Type B pancreatic cell (in vitro differentiated cells): Measurements from ENCODE around the gene MGAT5. TPM values are rescaled to one million over a fixed set of nuclear protein-coding genes. Genes with fewer than 3 reads are reported as not detected.

ENCODE experiments used
- DNase-seq: peaks from one replicate; pipeline ENCODE4 v3.0.0; 2021; ENCODE audit warnings: mixed read lengths; ENCODE audit not compliant: unreplicated experiment; ENCODE audit errors: extremely low spot score
- H3K27ac Mint-ChIP-seq: 2 replicates; pipeline ENCODE4 v1.8.0; 2021; ENCODE audit warnings: mild to moderate bottlenecking, mixed read lengths
- H3K27me3 Mint-ChIP-seq: 2 replicates; pipeline ENCODE4 v1.8.0; 2021; ENCODE audit warnings: mixed read lengths
- H3K36me3 Mint-ChIP-seq: 2 replicates; pipeline ENCODE4 v1.8.0; 2021; ENCODE audit warnings: mixed read lengths
- H3K4me1 Mint-ChIP-seq: one replicate; pipeline ENCODE4 v1.8.0; 2021; ENCODE audit warnings: mixed read lengths; ENCODE audit not compliant: unreplicated experiment
- H3K4me3 Mint-ChIP-seq: 2 replicates; pipeline ENCODE4 v1.8.0; 2021; ENCODE audit warnings: mild to moderate bottlenecking, mixed read lengths
- H3K9me3 Mint-ChIP-seq: 2 replicates; pipeline ENCODE4 v1.8.0; 2021; ENCODE audit warnings: mixed read lengths
- total RNA-seq: library from RNA; stranded (reverse); gene quantifications from 2 replicates; pipeline ENCODE4 v1.2.1, GENCODE V29; 2021; ENCODE audit warnings: low replicate concordance
- TF ChIP-seq, protein P1 (sequence below): fragments of 200-600 bp; sonication (generic); conservative IDR thresholded peaks from 2 replicates; pipeline ENCODE4 v1.5.0; 2021; ENCODE audit warnings: antibody characterized with exemption, mild to moderate bottlenecking

The MGAT5 gene
- total RNA-seq, 1 donor from 2014 or later: 37.2 TPM

DNA sequence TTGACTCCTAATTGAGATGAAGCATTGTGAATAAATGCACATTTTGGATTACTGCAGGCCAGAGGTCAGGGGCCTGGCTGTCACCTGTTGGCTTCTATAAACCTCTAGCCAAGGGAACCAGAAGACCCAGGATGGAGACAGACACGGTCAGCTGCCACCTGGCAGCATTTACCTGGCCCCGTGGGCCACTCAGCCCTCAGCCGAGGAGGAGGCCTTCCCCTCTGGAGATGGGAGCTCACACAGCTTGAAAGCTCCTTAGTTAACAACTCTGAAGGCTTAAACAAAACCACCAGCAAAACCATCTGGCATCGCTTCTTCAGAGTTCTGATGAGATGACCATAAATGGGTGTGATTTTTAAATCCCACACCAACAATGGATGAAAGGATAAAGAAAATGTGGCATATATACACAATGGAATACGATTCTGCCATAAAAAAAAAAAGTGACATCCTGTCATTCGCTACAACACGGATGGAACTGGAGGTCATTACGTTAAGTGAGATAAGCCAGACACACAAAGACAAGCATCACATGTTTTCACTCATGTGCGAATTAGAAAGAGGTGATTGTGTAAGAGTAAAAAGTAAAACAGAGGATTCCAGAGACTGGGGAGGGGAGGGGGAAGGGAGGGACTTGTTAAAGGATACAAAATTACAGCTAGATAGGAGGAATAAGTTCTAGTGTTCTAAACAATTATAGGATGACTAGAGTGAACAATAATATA is 246.5 kb downstream of the MGAT5 start:
- H3K27ac Mint-ChIP-seq: no peak overlapping the region
- TF ChIP-seq, protein P1, sequence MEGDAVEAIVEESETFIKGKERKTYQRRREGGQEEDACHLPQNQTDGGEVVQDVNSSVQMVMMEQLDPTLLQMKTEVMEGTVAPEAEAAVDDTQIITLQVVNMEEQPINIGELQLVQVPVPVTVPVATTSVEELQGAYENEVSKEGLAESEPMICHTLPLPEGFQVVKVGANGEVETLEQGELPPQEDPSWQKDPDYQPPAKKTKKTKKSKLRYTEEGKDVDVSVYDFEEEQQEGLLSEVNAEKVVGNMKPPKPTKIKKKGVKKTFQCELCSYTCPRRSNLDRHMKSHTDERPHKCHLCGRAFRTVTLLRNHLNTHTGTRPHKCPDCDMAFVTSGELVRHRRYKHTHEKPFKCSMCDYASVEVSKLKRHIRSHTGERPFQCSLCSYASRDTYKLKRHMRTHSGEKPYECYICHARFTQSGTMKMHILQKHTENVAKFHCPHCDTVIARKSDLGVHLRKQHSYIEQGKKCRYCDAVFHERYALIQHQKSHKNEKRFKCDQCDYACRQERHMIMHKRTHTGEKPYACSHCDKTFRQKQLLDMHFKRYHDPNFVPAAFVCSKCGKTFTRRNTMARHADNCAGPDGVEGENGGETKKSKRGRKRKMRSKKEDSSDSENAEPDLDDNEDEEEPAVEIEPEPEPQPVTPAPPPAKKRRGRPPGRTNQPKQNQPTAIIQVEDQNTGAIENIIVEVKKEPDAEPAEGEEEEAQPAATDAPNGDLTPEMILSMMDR: no peak
- peaks cover 3% of the 10 kb centered on the region for H3K9me3 Mint-ChIP-seq
- no peak overlapping the region for H3K4me3 Mint-ChIP-seq
- H3K4me1 Mint-ChIP-seq: peaks cover 14% of the 10 kb centered on the region
- no peaks in the 10 kb centered on the region for H3K36me3 Mint-ChIP-seq
- no peak for DNase-seq
- H3K27me3 Mint-ChIP-seq: peaks cover 11% of the 10 kb centered on the region

DNA sequence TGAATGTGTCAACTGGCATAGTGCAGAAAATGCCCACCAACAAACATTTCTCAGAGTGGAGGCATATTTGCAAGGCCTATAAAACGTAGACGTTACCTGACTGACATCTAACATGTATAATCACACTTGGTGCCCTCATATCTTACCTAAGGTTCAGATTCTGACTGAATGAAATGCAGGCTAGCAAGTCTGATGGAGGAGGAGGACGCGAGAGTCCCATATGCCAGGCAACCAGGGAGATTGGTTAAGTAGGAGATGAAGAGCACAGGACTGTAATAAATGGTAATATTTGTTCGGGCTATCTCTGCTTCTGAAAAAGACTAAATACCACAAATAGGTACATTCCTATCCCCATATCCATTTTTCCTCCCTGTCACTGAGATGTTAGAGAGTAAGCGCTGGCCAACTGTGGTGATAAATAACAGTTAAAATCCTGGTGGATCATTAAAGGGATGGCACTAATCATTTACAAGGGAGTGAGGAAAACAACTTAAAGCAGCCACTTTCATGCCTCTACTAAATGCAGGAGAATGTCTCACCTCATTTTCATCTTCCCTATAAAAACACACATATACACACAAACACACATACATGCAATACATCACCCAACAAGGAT is 247.7 kb downstream of the MGAT5 start:
- no peak overlapping the region for H3K27ac Mint-ChIP-seq
- TF ChIP-seq, protein P1: no peak
- no peaks in the 10 kb centered on the region for H3K9me3 Mint-ChIP-seq
- no peak for DNase-seq
- no peak overlapping the region for H3K4me3 Mint-ChIP-seq
- H3K27me3 Mint-ChIP-seq: peaks cover 9% of the 10 kb centered on the region
- no peaks in the 10 kb centered on the region for H3K36me3 Mint-ChIP-seq
- peaks cover 14% of the 10 kb centered on the region for H3K4me1 Mint-ChIP-seq

DNA sequence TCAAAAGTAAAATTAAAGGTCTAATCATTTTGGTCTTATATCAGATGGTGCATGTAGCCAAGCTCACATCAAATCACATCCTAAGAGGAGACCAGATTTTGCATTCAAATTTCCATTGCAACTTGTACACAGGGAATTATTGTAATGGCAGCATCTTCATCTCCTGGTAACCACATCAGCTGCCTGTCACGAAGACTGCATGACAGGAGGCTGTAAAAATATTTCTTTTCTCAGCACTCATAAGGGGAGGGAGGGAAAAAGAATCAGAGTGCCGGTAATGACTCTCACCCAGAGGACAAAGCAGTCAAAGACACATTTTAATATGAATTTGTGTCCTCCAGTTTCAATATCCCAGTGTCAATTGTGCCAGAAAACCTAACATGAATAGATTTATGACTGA is 248.2 kb downstream of the MGAT5 start:
- Mint-ChIP-seq H3K9me3 (no peaks in the 10 kb centered on the region), H3K27ac (no peak overlapping the region), H3K27me3 (peaks cover 9% of the 10 kb centered on the region)

More for the DNA sequence above, 248.2 kb downstream of the MGAT5 start:
- H3K4me1 Mint-ChIP-seq: peaks cover 14% of the 10 kb centered on the region
- H3K4me3 Mint-ChIP-seq: no peak overlapping the region
- no peak for DNase-seq
- TF ChIP-seq, protein P1: no peak
- H3K36me3 Mint-ChIP-seq: no peaks in the 10 kb centered on the region
